ENCODE results near the gene CCDC57.
"Not testable (repeated sequence)": the region's sequence is repeated elsewhere in the genome, so short reads cannot be mapped to it uniquely, and the experiment has no call there.

The CCDC57 gene

DNA sequence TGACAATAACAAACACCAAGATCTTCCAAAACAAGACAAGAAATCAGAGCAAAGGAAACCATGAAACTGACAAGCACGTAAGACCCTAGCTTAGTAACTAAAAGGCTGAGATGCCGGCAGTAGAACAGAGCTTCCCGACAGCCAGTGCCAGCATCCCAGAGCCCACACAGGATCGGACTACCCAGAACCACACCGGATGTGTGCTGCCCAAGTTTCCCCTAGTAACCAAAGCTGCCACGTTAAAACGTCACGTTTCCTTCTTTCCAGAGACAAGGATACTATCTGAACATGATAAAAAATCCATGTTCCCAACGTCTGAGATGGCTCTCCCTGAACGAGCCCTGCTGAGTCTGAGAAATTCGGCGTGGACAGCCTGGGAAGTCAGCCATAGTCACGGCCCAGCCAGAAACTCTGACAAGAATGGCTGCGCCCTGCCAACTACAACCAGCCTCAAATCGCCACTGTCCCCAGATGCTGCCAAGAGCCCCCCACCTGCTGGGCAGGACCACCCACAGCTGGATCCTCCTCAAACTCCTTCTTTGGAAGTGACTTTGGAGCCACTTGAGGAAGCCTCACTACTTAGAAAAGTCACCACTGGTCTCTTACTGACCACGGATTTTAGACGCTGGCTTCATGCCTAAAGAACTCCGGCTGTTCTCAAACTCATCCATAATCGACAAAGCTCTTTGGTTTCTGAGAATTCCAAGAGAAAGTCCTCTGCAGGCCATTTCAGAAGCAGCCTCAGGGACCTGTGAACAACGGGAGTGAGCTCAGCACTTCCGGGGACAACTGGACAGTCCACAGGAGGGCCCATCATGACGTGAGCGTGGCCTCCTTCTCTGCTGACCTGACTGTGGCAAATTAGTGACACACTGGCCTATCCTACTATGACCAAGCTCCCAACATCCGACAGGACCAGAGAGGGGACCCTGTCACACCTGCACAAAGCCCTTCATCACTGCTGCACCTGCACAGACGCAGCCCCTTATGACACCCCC, 16.7 kb downstream of the CCDC57 start:
- Histone ChIP-seq H3K9ac (ENCODE audit: low read length in 2 of 2) (no peak overlapping the region), H3K4me1 (ENCODE audit: control insufficient read depth, insufficient read depth, low read length) (peaks cover 8% of the 10 kb centered on the region), H3K27me3 (ENCODE audit: control insufficient read depth in 1 of 2, insufficient read depth in 2 of 2, low read length in 2 of 2) (no peaks in the 10 kb centered on the region), H3K4me3 (ENCODE audit: low read length in 2 of 2) (no peak overlapping the region), H3K36me3 (ENCODE audit: control insufficient read depth in 2 of 2, insufficient read depth in 2 of 2, low read length in 2 of 2) (peaks cover 34 to 45% of the 10 kb centered on the region in 2 donors), H3K27ac (ENCODE audit: low read length) (peak overlapping the region; percentile 37), H3K9me3 (ENCODE audit: control insufficient read depth in 2 of 2, low read length in 2 of 2) (no peaks in the 10 kb centered on the region)

DNA sequence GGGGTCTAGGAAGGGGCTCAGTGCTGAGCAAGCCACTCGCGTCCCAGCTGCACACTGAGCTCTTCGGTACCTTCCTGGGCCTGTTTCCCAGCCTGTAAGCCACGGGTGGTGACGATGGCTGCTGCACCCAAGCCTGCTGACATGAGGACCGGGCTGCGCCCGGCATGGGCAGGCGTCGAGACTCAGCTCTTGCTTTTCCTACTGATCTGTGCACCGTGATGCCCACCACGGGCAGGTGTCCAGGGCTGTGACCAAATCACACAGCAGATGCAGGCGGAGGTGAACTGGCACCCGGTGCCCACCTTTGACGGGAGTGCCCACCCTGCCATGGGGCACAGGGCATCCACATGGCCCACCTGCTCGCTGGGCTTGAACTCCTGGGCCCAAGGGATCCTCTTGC, 17.9 kb downstream of the CCDC57 start:
- Histone ChIP-seq H3K27ac (ENCODE audit: low read length) (no peak overlapping the region), H3K36me3 (ENCODE audit: control insufficient read depth in 2 of 2, insufficient read depth in 2 of 2, low read length in 2 of 2) (peaks cover 29 to 42% of the 10 kb centered on the region in 2 donors)

DNA sequence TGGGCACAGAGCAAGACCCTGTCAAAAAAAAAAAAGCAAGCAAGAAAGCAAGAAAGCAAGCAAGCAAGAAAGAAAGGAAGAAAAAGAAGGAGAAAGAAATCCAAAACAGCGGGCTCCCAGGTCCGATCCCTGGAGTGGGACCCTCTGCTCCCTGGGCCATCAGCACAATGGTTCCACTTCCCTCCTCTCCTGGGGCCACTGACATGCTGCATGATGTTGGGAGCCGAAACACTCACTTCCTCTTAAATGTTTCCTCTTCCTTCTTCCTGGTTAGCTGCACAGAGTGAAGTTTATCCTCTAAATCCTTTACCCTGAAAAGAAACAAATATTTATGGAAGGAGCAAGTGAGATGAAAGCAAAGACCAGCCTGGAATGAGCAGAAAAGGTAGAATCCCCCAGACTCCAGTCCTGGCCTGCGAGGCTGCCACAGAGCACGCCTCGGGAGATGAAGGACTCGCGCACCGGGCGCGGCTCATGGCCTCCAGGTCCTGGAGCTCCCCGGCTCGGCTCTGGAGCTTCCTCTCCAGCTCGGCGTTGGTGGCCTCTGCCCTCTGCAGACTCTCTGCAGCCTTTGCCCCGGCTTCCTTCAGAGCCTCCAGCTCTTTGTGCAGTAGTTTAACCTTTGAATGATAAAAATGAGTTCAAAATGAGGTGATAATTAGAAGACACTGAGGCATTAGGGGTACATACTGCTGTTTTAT, 19.0 kb downstream of the CCDC57 start:
- H3K36me3 ChIP-seq (ENCODE audit: control insufficient read depth in 2 of 2, insufficient read depth in 2 of 2, low read length in 2 of 2): peaks cover 26 to 40% of the 10 kb centered on the region in 2 donors

More for the DNA sequence above, 17.9 kb downstream of the CCDC57 start:
- no peaks in the 10 kb centered on the region for H3K27me3 ChIP-seq (ENCODE audit: control insufficient read depth in 1 of 2, insufficient read depth in 2 of 2, low read length in 2 of 2)
- no peak overlapping the region for H3K4me3 ChIP-seq (ENCODE audit: low read length in 2 of 2)
- H3K9me3 ChIP-seq (ENCODE audit: control insufficient read depth in 2 of 2, low read length in 2 of 2): no peaks in the 10 kb centered on the region
- H3K9ac ChIP-seq (ENCODE audit: low read length in 2 of 2): no peak overlapping the region
- H3K4me1 ChIP-seq (ENCODE audit: control insufficient read depth, insufficient read depth, low read length): peaks cover 8% of the 10 kb centered on the region

DNA sequence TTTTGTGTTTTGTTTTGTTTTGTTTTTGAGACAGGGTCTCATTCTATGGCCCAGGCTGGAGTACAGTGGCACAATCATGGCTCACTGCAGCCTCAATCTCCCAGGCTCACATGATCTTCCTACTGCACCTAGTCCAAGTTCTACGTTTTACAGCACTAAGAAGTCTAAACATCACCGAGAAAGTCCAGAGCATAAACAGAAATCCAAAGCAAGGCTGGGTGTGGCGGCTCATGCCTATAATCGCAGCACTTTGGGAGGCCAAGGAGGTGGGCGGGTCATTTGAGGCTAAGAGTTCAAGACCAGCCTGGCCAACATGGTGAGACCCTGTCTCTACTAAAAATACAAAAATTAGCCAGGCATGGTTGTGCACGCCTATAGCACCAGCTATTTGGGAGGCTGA, 19.6 kb downstream of the CCDC57 start:
- H3K36me3 ChIP-seq (ENCODE audit: control insufficient read depth in 2 of 2, insufficient read depth in 2 of 2, low read length in 2 of 2): peaks cover 24 to 39% of the 10 kb centered on the region in 2 donors
- not testable (repeated sequence) for H3K9ac ChIP-seq (ENCODE audit: low read length in 2 of 2); H3K27ac ChIP-seq (ENCODE audit: low read length); H3K4me1 ChIP-seq (ENCODE audit: control insufficient read depth, insufficient read depth, low read length); H3K4me3 ChIP-seq (ENCODE audit: low read length in 2 of 2); H3K27me3 ChIP-seq (ENCODE audit: control insufficient read depth in 1 of 2, insufficient read depth in 2 of 2, low read length in 2 of 2); H3K9me3 ChIP-seq (ENCODE audit: control insufficient read depth in 2 of 2, low read length in 2 of 2)

More for the DNA sequence above, 19.0 kb downstream of the CCDC57 start:
- Histone ChIP-seq H3K4me3 (ENCODE audit: low read length in 2 of 2) (no peak overlapping the region), H3K27ac (ENCODE audit: low read length) (no peak overlapping the region), H3K9me3 (ENCODE audit: control insufficient read depth in 2 of 2, low read length in 2 of 2) (no peaks in the 10 kb centered on the region), H3K27me3 (ENCODE audit: control insufficient read depth in 1 of 2, insufficient read depth in 2 of 2, low read length in 2 of 2) (no peaks in the 10 kb centered on the region), H3K9ac (ENCODE audit: low read length in 2 of 2) (no peak overlapping the region), H3K4me1 (ENCODE audit: control insufficient read depth, insufficient read depth, low read length) (peaks cover 8% of the 10 kb centered on the region)

DNA sequence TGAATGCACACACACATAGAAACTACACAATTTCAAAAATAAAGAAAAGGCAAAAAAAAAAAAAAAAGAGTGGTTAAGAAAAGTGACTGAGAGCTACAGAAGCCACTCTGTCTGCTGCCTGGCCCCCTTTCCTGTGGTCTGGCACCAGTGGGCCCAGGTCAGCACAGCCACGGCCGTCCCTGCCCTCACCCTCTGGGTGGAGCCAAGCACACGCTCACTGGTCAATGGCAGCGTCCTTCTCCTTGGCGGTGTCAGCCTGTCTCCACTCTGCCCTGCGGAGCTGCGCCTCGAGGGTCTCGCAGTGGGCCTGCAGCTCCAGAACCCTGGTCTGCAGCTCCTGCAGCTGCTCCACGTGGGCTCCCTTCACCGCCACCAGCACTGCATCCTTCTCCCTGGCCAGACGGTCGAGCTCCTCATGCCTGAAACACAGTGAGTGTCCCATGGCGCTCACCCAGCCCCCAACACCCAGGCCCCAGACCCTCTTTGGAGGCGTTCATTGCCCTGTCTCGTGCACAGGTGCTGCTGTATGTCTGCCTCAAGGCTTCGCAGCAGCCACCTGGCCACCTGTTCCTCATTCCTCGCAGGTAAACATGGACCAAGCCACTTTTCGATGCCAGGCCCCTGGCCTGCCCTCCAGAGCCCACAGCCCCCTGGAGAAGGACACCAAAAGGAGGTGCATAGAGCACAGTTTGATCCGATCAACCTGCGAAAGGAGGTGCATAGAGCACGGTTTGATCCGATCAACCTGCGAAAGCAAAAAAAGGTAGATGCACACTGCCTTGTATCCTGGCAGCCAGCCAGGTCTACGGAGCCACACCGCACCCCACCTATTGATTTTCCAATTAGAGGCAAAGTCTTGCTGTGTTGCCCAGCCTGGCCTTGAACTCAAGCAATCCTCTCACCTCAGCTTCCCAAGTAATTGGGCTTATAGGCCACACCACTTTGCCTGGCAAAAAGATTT, 24.4 kb downstream of the CCDC57 start:
- Histone ChIP-seq H3K36me3 (ENCODE audit: control insufficient read depth in 2 of 2, insufficient read depth in 2 of 2, low read length in 2 of 2) (peaks cover 30 to 38% of the 10 kb centered on the region in 2 donors), H3K27ac (ENCODE audit: low read length) (no peak overlapping the region), H3K9me3 (ENCODE audit: control insufficient read depth in 2 of 2, low read length in 2 of 2) (no peaks in the 10 kb centered on the region), H3K4me1 (ENCODE audit: control insufficient read depth, insufficient read depth, low read length) (no peaks in the 10 kb centered on the region), H3K27me3 (ENCODE audit: control insufficient read depth in 1 of 2, insufficient read depth in 2 of 2, low read length in 2 of 2) (no peaks in the 10 kb centered on the region), H3K4me3 (ENCODE audit: low read length in 2 of 2) (no peak overlapping the region), H3K9ac (ENCODE audit: low read length in 2 of 2) (no peak overlapping the region)

DNA sequence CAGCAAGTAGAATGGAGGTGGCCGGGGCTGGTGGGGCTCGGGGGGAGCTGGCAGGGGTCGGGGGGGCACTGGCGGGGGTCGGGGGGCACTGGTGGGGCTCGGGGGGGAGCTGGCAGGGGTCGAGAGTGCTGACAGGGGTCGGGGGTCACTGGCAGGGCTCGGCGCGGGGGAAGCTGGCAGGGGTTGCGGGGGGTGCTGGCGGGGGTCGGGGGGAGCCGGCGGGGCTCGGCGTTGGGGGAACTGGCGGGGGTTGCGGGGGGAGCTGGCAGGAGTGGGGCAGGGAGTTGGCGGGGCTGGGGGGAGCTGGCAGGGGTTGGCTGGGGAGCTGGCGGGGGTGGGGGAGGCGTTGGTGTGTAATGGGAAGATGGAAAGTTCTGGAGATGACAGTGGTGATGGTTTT, 25.1 kb downstream of the CCDC57 start:
- no peak overlapping the region for H3K27ac ChIP-seq (ENCODE audit: low read length)
- H3K4me3 ChIP-seq (ENCODE audit: low read length in 2 of 2): no peak overlapping the region
- H3K27me3 ChIP-seq (ENCODE audit: control insufficient read depth in 1 of 2, insufficient read depth in 2 of 2, low read length in 2 of 2): no peaks in the 10 kb centered on the region
- no peaks in the 10 kb centered on the region for H3K4me1 ChIP-seq (ENCODE audit: control insufficient read depth, insufficient read depth, low read length)
- H3K9ac ChIP-seq (ENCODE audit: low read length in 2 of 2): no peak overlapping the region
- H3K9me3 ChIP-seq (ENCODE audit: control insufficient read depth in 2 of 2, low read length in 2 of 2): no peaks in the 10 kb centered on the region
- H3K36me3 ChIP-seq (ENCODE audit: control insufficient read depth in 2 of 2, insufficient read depth in 2 of 2, low read length in 2 of 2): peaks cover 30 to 37% of the 10 kb centered on the region in 2 donors

DNA sequence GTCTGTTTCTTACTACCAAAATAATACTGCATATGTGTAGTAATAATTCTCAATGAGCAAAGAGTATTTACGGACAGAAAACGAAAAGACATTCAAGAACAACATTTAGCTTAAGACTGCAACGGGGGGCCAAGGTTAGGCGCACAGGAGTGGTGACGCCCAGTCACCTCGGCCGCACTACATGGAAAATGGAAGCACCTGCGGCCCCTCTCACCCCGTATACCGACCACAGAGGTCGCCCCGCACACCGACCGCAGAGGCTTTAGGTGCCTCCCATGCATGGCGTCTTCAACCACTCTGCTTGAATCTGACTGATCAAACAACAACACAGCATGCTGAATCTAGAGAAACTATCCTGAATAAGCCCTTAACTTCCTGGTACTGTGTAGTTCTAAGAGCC, 26.4 kb downstream of the CCDC57 start:
- Histone ChIP-seq H3K36me3 (ENCODE audit: control insufficient read depth in 2 of 2, insufficient read depth in 2 of 2, low read length in 2 of 2) (peaks cover 24 to 32% of the 10 kb centered on the region in 2 donors), H3K9me3 (ENCODE audit: control insufficient read depth in 2 of 2, low read length in 2 of 2) (no peaks in the 10 kb centered on the region), H3K4me1 (ENCODE audit: control insufficient read depth, insufficient read depth, low read length) (no peaks in the 10 kb centered on the region)

DNA sequence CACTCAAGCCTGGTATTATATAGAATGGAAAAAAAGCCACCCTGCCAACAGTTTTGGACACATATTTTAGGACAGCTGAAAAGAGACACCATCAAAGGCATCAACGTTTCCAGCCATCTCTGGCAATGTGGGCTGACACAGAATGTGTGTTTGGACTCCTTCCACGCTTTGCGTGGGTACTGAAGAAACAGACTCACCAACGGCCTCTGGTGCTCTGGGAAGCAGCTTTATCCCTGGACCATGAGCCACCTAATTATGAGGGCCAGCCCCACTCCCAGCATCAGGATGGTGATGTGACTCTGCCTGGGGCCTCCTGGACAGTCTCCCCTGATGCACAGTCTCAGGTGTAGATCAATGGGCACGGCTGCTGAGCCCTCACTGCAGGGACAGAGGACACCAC, 27.9 kb downstream of the CCDC57 start:
- Histone ChIP-seq H3K36me3 (ENCODE audit: control insufficient read depth in 2 of 2, insufficient read depth in 2 of 2, low read length in 2 of 2) (peaks cover 28 to 32% of the 10 kb centered on the region in 2 donors), H3K9ac (ENCODE audit: low read length in 2 of 2) (no peak overlapping the region), H3K27ac (ENCODE audit: low read length) (no peak overlapping the region), H3K27me3 (ENCODE audit: control insufficient read depth in 1 of 2, insufficient read depth in 2 of 2, low read length in 2 of 2) (no peaks in the 10 kb centered on the region), H3K4me1 (ENCODE audit: control insufficient read depth, insufficient read depth, low read length) (no peaks in the 10 kb centered on the region), H3K4me3 (ENCODE audit: low read length in 2 of 2) (no peak overlapping the region), H3K9me3 (ENCODE audit: control insufficient read depth in 2 of 2, low read length in 2 of 2) (no peaks in the 10 kb centered on the region)

More for the DNA sequence above, 26.4 kb downstream of the CCDC57 start:
- H3K27me3 ChIP-seq (ENCODE audit: control insufficient read depth in 1 of 2, insufficient read depth in 2 of 2, low read length in 2 of 2): no peaks in the 10 kb centered on the region
- no peak overlapping the region for H3K4me3 ChIP-seq (ENCODE audit: low read length in 2 of 2)
- H3K9ac ChIP-seq (ENCODE audit: low read length in 2 of 2): no peak overlapping the region
- no peak overlapping the region for H3K27ac ChIP-seq (ENCODE audit: low read length)

DNA sequence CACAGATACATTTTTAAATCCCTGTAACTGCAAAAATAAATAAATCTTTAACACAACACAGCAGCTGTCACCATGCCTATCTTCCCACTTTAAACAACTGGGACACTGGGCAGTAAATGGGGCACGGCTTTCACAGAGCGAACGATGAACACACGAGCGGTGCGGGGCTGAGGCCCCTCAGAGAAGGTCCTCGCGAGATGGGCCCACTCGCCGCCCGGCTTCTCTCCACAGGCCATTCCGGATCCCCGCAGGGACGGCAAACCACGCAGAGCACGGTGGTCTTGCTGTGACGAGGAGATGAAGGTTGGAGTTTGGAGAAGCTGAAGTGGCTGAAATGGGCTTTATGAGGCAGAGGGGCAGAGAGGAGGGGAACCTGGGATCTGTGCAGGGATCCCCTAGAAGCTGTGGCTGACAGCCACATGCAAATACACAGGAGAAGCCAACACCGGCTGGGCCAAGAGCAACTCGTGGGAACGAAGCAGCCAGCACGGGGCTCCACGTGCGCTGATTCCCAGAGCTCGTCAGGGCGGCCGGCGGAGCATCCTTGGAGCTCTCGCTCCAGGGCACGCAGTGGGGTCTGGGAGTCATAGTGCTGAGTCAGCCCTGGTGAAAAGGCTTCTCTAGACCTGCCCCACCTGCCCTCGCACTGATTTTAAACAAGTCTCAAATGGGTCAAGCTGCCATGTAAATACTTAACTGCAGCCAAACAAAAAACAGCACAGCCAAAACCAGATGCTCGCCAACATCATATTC, 31.7 kb downstream of the CCDC57 start:
- peaks cover 33 to 36% of the 10 kb centered on the region in 2 donors for H3K36me3 ChIP-seq (ENCODE audit: control insufficient read depth in 2 of 2, insufficient read depth in 2 of 2, low read length in 2 of 2)
- no peak overlapping the region for H3K4me3 ChIP-seq (ENCODE audit: low read length in 2 of 2)
- no peaks in the 10 kb centered on the region for H3K4me1 ChIP-seq (ENCODE audit: control insufficient read depth, insufficient read depth, low read length)
- no peaks in the 10 kb centered on the region for H3K9me3 ChIP-seq (ENCODE audit: control insufficient read depth in 2 of 2, low read length in 2 of 2)
- no peaks in the 10 kb centered on the region for H3K27me3 ChIP-seq (ENCODE audit: control insufficient read depth in 1 of 2, insufficient read depth in 2 of 2, low read length in 2 of 2)
- H3K27ac ChIP-seq (ENCODE audit: low read length): no peak overlapping the region
- H3K9ac ChIP-seq (ENCODE audit: low read length in 2 of 2): no peak overlapping the region
